Lung (tissue), 12 donors: ENCODE results near the gene BCAS3. TPM values are rescaled to one million over a fixed set of nuclear protein-coding genes. Genes with fewer than 3 reads are reported as not detected.

Source experiments
- ATAC-seq: fragments of 200-7000 bp; cut with Tn5 transposase; one replicate; pipeline ENCODE4 v1.9.1; 2020; ENCODE audit warnings: moderate number of reproducible peaks; ENCODE audit not compliant: insufficient read depth, low FRiP score
- DNase-seq, 3 donors: peaks; one replicate each; pipeline ENCODE4 v3.0.0-alpha.2; 2013 to 2017
- H3K27ac ChIP-seq, 2 donors: one replicate each; pipeline ENCODE4 v1.5.1; 2013; ENCODE audit warnings: mild to moderate bottlenecking in 2 of 2, moderate library complexity in 2 of 2, control low read depth in 1 of 2, inconsistent platforms in 1 of 2, low read depth in 1 of 2, low read length in 1 of 2
- H3K27me3 ChIP-seq, 3 donors: one replicate each; pipeline ENCODE4 v1.5.1; 2013; ENCODE audit warnings: low read length in 2 of 3; ENCODE audit not compliant: control insufficient read depth in 3 of 3, insufficient read depth in 3 of 3
- H3K36me3 ChIP-seq, 4 donors: one replicate each; pipeline ENCODE4 v1.5.1; 2013; ENCODE audit warnings: low read length in 4 of 4, mild to moderate bottlenecking in 1 of 4, moderate library complexity in 1 of 4; ENCODE audit not compliant: control insufficient read depth in 4 of 4, insufficient read depth in 4 of 4
- H3K4me1 ChIP-seq, 5 donors: one replicate each; pipeline ENCODE4 v1.5.1; 2013; ENCODE audit warnings: low read length in 5 of 5, mild to moderate bottlenecking in 2 of 5, moderate library complexity in 1 of 5; ENCODE audit not compliant: control insufficient read depth in 5 of 5, insufficient read depth in 5 of 5
- H3K4me3 ChIP-seq: one replicate; pipeline ENCODE4 v1.5.1; 2013; ENCODE audit warnings: mild to moderate bottlenecking, control low read depth, moderate library complexity
- H3K9ac ChIP-seq, 2 donors: one replicate each; pipeline ENCODE4 v1.5.1; 2013; ENCODE audit warnings: low read length in 2 of 2, control low read depth in 1 of 2; ENCODE audit not compliant: insufficient read depth in 1 of 2
- H3K9me3 ChIP-seq, 4 donors: one replicate each; pipeline ENCODE4 v1.5.1; 2013; ENCODE audit warnings: low read length in 3 of 4, mild to moderate bottlenecking in 1 of 4, moderate library complexity in 1 of 4; ENCODE audit not compliant: control insufficient read depth in 4 of 4, insufficient read depth in 3 of 4
- WGBS, 2 donors: extraction: QIAGEN DNeasy Blood & Tissue Kit; methylation state at CpG; one replicate each; pipeline ENCODE4 v1.1.7; 2013; 5-methylcytosine and 5-hydroxymethylcytosine counted together
- polyA plus RNA-seq, 2 donors: library from polyadenylated mRNA; stranded (reverse); fragments of 200-250 nt; gene quantifications; one replicate each; pipeline ENCODE4 v1.2.1, GENCODE V29; 2013
- total RNA-seq, 2 donors: library from RNA; depleted of rRNA in 1 of 2; stranded (reverse); fragments of >200 nt in 1 of 2; gene quantifications; one replicate each; pipeline ENCODE4 v1.2.1, GENCODE V29; 2014 to 2021
- TF ChIP-seq, protein P1 (sequence below): IDR thresholded peaks from 2 replicates; pipeline ENCODE4 v1.5.1; 2012; ENCODE audit warnings: mild to moderate bottlenecking; ENCODE audit errors: control extremely low read depth, extremely low read depth
- donor health status: control.
- donor health status: control.
- donor health status: Bipolar disorder and iron deficiency.
- donor health status: healthy.
- donor health status: DM: yes; HTN: yes; CAD: no.

The BCAS3 gene
- total and polyA plus RNA-seq, 4 donors = 4.0 to 101 (median 20.3) TPM

DNA sequence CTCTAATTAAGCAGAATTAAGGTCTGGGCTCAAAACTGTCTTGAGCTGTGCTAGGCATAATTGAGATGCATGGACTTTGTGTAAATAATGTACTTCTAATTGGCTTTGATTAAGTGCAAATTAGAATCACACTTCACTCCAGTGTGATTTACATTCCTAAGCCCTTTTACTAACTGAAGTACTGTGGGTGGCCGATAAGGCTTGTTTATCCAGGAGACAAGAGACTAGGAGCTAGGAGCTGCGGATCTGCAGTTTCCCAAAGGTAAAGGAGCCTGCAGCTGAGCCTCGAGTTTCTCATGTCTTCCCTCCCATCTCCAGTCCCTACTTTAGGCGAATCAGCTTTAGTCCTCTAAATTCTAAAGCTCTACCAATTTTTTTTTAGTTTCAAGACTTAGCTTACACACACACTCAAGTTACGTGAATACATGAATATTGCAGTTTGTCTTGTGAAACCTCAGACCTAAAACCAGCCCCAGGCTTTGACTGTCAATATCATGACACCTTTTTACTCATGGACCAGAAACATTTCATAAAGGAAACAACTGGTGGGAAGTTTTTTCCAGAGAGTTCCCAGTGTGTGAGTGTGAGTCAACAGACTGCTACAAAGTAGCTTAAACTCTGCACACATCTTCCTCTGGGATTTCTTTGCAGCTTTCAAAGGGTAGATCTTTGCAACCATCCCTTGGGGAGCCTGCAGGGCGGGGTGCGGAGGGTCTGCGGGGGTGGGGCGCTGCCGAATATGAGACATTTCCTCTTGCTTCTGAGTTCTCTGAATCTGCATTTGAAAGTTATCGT is 608.1 kb downstream of the BCAS3 start:
- H3K27me3 ChIP-seq = no peaks in the 10 kb centered on the region
- H3K9ac ChIP-seq = no peak overlapping the region
- DNase-seq (peak in 2 of 3 donors; percentile 69 to 82), ATAC-seq (no peak)
- TF ChIP-seq, protein P1, sequence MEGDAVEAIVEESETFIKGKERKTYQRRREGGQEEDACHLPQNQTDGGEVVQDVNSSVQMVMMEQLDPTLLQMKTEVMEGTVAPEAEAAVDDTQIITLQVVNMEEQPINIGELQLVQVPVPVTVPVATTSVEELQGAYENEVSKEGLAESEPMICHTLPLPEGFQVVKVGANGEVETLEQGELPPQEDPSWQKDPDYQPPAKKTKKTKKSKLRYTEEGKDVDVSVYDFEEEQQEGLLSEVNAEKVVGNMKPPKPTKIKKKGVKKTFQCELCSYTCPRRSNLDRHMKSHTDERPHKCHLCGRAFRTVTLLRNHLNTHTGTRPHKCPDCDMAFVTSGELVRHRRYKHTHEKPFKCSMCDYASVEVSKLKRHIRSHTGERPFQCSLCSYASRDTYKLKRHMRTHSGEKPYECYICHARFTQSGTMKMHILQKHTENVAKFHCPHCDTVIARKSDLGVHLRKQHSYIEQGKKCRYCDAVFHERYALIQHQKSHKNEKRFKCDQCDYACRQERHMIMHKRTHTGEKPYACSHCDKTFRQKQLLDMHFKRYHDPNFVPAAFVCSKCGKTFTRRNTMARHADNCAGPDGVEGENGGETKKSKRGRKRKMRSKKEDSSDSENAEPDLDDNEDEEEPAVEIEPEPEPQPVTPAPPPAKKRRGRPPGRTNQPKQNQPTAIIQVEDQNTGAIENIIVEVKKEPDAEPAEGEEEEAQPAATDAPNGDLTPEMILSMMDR = no peak
- H3K4me3 ChIP-seq = no peak overlapping the region
- no peaks in the 10 kb centered on the region for H3K9me3 ChIP-seq
- H3K27ac ChIP-seq = peak overlapping the region in 1 of 2 donors; percentile 11
- 62 to 75% methylated on average over 11 of the region's 11 CpGs for WGBS, 2 donors
- peaks cover 0 to 53% (median 29%) of the 10 kb centered on the region in 5 donors for H3K4me1 ChIP-seq
- no peaks in the 10 kb centered on the region for H3K36me3 ChIP-seq

- H3K36me3 ChIP-seq = no peaks in the 10 kb centered on the region
- TF ChIP-seq, protein P1 = no peak
- ATAC-seq (no peak), DNase-seq (no peak)
- no peaks in the 10 kb centered on the region for H3K9me3 ChIP-seq
- no peaks in the 10 kb centered on the region for H3K27me3 ChIP-seq
- H3K4me1 ChIP-seq = peaks cover 3 to 60% (median 30%) of the 10 kb centered on the region in 5 donors
- WGBS, 2 donors = 75 to 79% methylated on average over 9 of the region's 9 CpGs
- peak overlapping the region; percentile 22 to 37 for H3K27ac ChIP-seq
- peak overlapping the region in 1 of 2 donors; percentile 7 for H3K9ac ChIP-seq
- H3K4me3 ChIP-seq = no peak overlapping the region
Observed at GRCh38 chr17:61286449-61286848, 608.8 kb downstream of the BCAS3 start.

DNA sequence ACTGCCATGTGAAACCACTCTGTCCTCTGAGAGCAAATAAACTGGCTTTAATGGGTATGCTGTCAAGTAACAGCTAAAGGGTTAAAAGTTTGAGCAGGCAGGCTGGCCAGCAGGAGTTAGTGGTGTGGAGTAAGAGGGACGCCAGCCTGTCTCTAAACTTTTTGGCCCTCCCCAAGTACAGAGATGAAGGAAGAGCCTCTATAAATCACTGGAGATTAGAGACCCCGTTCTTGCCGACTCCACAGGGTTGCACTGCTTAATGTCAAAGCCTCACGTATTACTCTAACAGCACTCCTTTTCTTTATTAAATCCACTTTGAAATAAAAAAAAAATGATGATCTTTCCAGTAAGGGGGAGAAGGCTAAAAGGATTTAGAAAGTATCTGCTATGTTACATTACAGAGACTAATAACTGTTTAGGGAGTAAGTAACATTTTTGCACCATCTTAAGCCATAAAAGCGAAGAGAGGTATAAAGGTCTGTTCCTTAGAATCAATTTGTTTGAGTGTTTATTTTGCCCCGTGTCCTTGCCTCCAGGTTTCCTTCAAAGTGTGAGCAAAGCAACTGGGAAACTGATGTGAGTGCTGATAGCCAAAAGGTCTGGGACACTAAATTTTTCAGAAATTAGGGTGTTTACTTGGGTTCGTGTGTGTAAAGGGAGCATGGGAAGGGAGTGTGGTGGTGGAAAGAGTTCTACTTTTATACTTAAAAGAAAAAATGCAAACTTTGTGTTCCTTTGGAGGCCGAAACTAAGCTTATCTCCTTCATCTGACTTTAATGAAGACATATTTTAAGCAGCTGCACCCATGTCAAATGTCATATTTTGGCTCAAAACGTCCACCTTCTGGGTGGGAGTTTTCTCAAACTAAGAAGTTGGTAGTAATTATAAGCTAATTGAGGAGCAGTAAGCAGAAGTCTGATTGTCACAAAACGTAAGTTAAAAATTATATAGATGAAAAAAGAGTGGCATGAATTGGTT is 612.0 kb downstream of the BCAS3 start:
- DNase-seq = peak; percentile 56 to 81 (median 78)
- no peak for ATAC-seq
- Histone ChIP-seq H3K9ac (peak overlapping the region in 1 of 2 donors; percentile 59), H3K27ac (peak overlapping the region in 1 of 2 donors; percentile 18), H3K4me3 (no peak overlapping the region), H3K9me3 (no peaks in the 10 kb centered on the region), H3K27me3 (no peaks in the 10 kb centered on the region), H3K36me3 (no peaks in the 10 kb centered on the region), H3K4me1 (peaks cover 6 to 87% (median 37%) of the 10 kb centered on the region in 5 donors)
- 70 to 79% methylated on average over 10 of the region's 10 CpGs for WGBS, 2 donors
- TF ChIP-seq, protein P1 = no peak
